ENCODE results near the gene EGFL7. TPM values are rescaled to one million over a fixed set of nuclear protein-coding genes. Genes with fewer than 3 reads are reported as not detected.

EGFL7 gene
- total RNA-seq, 1 donor from 2014 or later, result 38.2 TPM

DNA sequence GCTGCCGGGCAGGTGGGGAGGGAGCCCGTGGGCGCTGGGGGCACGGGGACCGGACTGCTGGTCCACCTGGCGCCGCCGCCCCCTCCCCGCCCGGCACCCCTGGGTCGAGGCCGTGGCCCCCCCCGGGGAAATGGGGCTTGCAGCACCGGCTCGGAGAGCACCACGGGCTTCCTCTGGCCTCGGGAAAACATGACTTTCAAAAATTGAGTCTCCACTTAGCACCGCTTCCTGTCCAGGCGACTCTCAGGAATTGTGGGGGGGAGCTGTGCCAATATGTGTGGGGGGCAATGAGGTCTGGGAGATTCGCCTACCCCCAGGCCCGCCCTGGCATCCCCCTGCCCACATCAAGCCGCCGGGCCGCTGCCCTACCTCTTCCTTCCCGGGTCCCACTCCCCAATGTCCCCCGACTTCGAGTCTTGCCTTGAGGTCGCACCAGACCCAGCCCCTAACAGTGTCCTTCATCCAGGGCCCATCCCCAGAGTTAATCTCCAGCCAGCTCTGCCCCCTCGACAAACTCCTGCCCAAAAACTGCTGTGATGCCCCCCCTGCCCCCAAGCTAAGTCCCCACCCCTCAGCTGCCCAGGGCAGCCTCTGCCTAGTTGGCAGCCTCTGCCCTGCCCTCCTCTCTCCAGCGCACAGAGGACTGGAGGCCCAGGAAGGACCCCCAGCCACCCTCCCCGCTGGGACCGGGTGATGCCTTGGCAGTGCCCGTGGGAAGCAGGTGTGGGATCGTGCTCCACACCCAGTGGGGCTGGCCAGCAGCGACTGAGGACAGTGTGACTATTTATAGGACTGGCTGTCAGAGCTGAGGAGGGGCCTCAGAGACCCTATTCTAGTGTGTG, 3.9 kb downstream of the EGFL7 start:
- H3K27ac Mint-ChIP-seq, result peak overlapping the region; percentile 12
- H3K4me3 Mint-ChIP-seq, result peak overlapping the region; percentile 57
- no peaks in the 10 kb centered on the region for H3K36me3 Mint-ChIP-seq
- H3K9me3 Mint-ChIP-seq, result no peaks in the 10 kb centered on the region
- TF ChIP-seq, protein P1, sequence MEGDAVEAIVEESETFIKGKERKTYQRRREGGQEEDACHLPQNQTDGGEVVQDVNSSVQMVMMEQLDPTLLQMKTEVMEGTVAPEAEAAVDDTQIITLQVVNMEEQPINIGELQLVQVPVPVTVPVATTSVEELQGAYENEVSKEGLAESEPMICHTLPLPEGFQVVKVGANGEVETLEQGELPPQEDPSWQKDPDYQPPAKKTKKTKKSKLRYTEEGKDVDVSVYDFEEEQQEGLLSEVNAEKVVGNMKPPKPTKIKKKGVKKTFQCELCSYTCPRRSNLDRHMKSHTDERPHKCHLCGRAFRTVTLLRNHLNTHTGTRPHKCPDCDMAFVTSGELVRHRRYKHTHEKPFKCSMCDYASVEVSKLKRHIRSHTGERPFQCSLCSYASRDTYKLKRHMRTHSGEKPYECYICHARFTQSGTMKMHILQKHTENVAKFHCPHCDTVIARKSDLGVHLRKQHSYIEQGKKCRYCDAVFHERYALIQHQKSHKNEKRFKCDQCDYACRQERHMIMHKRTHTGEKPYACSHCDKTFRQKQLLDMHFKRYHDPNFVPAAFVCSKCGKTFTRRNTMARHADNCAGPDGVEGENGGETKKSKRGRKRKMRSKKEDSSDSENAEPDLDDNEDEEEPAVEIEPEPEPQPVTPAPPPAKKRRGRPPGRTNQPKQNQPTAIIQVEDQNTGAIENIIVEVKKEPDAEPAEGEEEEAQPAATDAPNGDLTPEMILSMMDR (IDR thresholded peaks at IDR 0.05; ENCODE audit: unreplicated experiment), result no peak
- H3K27me3 Mint-ChIP-seq (ENCODE audit: low read depth), result no peaks in the 10 kb centered on the region
- H3K4me1 Mint-ChIP-seq, result peaks cover 9% of the 10 kb centered on the region
- no peak for DNase-seq (ENCODE audit: low spot score in 2 of 2, unreplicated experiment in 2 of 2)

DNA sequence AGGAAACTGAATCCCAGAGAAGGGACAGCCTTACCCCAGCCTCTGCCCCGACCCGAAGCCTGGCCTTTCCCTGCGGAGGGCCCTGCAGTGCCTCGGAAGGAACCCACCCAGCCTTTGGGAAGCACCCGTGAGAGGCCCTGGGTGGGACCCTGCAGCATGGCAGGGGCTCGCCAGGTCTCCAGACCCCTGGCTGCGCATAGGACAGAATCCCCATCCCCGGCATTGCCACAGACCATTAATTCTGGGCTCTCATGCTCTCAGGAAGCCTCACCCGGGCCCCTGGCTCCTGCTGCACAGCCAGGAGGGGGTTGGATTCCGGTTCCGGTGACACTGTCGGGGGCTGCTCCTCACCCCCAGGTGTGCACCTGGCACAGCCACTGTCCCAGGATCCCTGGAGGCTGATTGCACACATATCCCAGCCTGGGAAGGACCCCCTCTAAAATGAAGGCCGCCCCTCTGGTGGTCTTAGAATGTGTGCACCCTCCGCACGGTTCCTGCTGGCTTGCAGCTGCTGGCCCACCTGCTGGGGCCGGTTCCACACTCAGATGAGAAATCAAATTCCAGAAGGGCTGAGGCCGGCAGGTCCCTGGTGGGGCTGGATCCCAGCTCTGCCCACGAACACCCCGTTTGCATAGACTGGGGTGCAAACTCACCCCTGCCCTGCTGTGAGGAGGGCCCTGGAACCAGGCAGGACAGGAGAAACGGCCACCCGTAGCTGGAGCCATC, 4.7 kb downstream of the EGFL7 start:
- DNase-seq (ENCODE audit: low spot score in 2 of 2, unreplicated experiment in 2 of 2), result no peak
- Mint-ChIP-seq H3K9me3 (no peaks in the 10 kb centered on the region), H3K27me3 (ENCODE audit: low read depth) (no peaks in the 10 kb centered on the region), H3K4me3 (no peak overlapping the region), H3K4me1 (peaks cover 9% of the 10 kb centered on the region), H3K27ac (no peak overlapping the region), H3K36me3 (no peaks in the 10 kb centered on the region)
- TF ChIP-seq, protein P1 (IDR thresholded peaks at IDR 0.05; ENCODE audit: unreplicated experiment), result no peak

DNA sequence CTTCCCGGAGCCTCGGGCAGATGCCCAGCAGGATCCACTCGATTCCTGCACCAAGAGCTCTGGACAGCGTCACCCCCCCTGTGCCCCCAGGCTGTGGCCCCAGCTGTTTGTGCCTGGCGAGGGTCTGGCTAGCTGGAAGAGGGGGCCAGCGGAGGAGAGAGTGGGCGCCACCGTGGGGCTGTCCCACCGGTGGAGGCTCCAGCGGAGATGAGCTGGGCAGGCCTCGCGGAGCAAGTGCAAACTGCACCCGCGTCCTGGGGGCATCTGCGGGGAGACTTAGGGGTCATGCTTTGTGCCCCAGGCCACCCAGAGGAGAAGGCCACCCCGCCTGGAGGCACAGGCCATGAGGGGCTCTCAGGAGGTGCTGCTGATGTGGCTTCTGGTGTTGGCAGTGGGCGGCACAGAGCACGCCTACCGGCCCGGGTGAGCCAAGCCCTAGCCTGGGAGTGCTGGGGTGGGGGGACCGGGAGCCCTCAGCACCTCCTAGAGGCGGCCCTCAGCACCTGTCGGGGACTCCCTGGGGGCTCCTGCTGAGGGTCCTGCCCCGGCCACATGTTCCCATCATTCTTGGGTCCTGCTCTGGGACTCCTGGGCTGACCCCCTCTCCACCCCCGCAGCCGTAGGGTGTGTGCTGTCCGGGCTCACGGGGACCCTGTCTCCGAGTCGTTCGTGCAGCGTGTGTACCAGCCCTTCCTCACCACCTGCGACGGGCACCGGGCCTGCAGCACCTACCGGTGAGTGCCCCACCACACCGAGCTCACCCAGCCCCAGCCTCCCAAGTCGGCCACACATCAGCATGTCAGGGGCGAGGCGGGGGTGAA, 5.4 kb downstream of the EGFL7 start:
- Mint-ChIP-seq H3K27ac (no peak overlapping the region), H3K36me3 (no peaks in the 10 kb centered on the region)
- TF ChIP-seq, protein P1 (IDR thresholded peaks at IDR 0.05; ENCODE audit: unreplicated experiment), result no peak

DNA sequence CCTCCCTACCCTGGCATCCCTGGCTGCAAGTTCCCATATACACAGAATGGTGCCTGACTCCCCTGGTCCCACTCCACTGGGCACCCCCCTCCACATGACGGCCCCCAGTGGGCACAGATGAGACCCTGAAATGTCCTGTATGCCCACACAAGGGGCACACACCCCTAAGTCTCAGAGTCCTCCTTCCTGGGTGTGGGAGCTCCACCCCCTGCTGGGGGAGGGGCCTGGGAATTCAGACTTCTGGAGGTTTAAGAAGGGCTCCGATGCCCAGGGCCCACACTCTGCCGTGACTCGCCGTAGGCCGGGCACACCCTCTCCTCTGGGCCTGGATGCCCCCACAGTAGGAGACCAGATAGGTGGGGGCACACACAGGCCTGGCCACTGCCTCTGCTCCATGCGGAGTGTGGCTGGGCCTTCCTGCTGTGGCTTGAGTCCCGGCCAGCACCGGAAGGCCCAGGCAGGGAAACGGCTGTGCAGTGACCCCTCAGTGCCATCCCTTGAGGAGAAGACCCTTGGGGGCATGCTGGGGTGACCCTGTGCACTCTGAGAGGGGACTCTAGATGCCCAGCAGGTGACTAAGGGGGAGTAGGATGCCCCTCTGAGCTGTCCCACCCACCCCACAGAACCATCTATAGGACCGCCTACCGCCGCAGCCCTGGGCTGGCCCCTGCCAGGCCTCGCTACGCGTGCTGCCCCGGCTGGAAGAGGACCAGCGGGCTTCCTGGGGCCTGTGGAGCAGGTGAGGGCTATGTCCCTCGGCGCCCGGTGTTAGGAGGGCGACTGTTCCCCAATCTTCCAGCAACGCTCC, 6.5 kb downstream of the EGFL7 start:
- H3K4me1 Mint-ChIP-seq, result peaks cover 9% of the 10 kb centered on the region
- H3K27me3 Mint-ChIP-seq (ENCODE audit: low read depth), result no peaks in the 10 kb centered on the region
- H3K27ac Mint-ChIP-seq, result no peak overlapping the region
- TF ChIP-seq, protein P1 (IDR thresholded peaks at IDR 0.05; ENCODE audit: unreplicated experiment), result no peak
- H3K9me3 Mint-ChIP-seq, result no peaks in the 10 kb centered on the region
- no peak overlapping the region for H3K4me3 Mint-ChIP-seq
- no peaks in the 10 kb centered on the region for H3K36me3 Mint-ChIP-seq
- no peak for DNase-seq (ENCODE audit: low spot score in 2 of 2, unreplicated experiment in 2 of 2)

More for the DNA sequence above, 5.4 kb downstream of the EGFL7 start:
- no peak overlapping the region for H3K4me3 Mint-ChIP-seq
- H3K9me3 Mint-ChIP-seq, result no peaks in the 10 kb centered on the region
- DNase-seq (ENCODE audit: low spot score in 2 of 2, unreplicated experiment in 2 of 2), result no peak
- H3K27me3 Mint-ChIP-seq (ENCODE audit: low read depth), result no peaks in the 10 kb centered on the region
- peaks cover 9% of the 10 kb centered on the region for H3K4me1 Mint-ChIP-seq

Data from mesothelial cell of epicardium (in vitro differentiated cells).